ENCODE data around the gene NLGN1.

GRCh38 chr3:174276826-174277225, 879.3 kb downstream of the NLGN1 start:
- no peak for TF ChIP-seq CTCF (IDR thresholded peaks at IDR 0.05)
- TF ChIP-seq POLR2A (IDR thresholded peaks at IDR 0.05): no peak

All from lower leg skin (tissue), 3 donors.